HFF-Myc (cell line): ENCODE data around the gene HCST.
A peak's percentile ranks its signal among the peaks of the same experiment; 100 is the strongest.

Source experiments
- DNase-seq: peaks from one replicate; pipeline ENCODE4 v3.0.0-alpha.2; 2011; ENCODE audit warnings: low read depth; ENCODE audit errors: extremely low read depth
- H3K4me3 ChIP-seq: replicated peaks from 2 replicates; pipeline ENCODE4 v1.5.1; 2011; ENCODE audit warnings: low read depth, mild to moderate bottlenecking, control low read depth, low read length
- TF ChIP-seq, protein P1 (sequence below): IDR thresholded peaks from 2 replicates; pipeline ENCODE4 v1.5.1; 2012; ENCODE audit warnings: mild to moderate bottlenecking, low read depth, low read length, control low read depth; ENCODE audit errors: missing control alignments

Gene HCST

DNA sequence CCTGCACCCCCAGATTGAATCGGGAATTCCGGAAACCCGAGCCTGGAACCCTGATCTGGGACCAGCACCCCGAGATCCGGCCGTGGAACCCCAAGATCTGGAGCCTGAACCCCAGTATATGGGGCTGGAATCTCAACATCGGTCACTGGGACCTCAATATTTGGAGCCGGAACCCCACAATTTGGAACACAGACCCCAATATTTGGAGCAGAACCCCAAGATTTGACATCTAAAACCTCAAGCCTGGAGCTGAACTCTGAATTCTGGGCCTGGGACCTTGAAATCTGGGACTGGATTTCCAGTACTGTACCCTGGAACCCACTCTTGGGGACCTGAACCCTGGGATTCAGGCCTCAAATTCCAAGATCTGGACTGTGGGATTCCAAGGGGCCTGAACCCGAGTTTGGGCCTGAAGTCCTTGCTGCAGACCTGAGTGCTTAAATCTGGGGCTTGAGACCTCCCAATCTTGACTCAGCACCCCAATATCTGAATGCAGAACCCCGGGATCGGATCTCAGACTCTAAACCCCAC lies 34.5 kb downstream of the HCST start:
- peak overlapping the region; percentile 53 for H3K4me3 ChIP-seq
- no peak for DNase-seq
- TF ChIP-seq, protein P1, sequence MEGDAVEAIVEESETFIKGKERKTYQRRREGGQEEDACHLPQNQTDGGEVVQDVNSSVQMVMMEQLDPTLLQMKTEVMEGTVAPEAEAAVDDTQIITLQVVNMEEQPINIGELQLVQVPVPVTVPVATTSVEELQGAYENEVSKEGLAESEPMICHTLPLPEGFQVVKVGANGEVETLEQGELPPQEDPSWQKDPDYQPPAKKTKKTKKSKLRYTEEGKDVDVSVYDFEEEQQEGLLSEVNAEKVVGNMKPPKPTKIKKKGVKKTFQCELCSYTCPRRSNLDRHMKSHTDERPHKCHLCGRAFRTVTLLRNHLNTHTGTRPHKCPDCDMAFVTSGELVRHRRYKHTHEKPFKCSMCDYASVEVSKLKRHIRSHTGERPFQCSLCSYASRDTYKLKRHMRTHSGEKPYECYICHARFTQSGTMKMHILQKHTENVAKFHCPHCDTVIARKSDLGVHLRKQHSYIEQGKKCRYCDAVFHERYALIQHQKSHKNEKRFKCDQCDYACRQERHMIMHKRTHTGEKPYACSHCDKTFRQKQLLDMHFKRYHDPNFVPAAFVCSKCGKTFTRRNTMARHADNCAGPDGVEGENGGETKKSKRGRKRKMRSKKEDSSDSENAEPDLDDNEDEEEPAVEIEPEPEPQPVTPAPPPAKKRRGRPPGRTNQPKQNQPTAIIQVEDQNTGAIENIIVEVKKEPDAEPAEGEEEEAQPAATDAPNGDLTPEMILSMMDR, result no peak

DNA sequence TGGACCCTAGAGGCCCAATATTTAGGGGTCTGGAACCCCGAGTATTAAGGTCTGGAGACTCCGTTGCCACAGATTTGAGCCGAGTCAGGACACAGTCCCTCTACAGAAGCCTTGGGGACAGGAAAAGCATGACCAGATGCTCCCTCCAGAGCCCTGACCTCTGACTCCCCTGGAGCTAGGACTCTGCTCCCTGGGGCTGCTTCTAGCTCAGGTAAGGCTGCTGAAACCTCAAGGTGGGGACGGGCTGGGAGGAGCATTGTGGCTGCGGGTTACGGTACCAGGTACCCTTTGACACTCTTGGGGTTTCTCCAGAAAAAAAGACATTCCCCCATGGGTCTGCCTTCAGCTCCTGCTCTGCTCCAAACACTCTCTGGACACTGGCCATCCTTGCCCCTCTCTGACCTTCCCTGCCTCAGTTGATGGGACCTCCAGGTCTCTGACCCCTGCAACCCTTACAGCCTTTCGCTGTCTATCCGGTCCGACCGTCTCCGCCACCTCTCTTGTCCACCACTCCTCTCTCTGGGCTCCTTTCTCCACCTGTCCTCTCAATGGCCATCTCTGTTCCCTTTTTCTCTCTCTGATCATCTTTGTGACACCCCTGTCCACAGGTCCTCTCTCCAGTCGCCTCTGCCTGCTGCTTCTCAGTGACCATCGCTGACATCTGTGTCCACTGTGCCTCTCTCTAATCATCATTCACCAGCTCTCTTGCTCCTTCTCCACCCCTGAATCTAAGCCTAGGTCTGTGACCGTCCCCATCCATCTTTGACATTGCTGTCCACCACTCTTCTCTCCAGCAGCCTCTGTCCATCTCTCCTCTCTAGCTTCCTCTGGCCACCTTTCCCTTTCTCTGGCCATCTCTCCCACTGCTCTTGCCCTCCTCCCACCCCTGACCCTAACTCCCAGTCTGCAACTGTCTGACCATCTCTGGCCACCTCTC lies 35.3 kb downstream of the HCST start:
- H3K4me3 ChIP-seq, result peak overlapping the region; percentile 53
- DNase-seq, result no peak
- TF ChIP-seq, protein P1, result no peak

DNA sequence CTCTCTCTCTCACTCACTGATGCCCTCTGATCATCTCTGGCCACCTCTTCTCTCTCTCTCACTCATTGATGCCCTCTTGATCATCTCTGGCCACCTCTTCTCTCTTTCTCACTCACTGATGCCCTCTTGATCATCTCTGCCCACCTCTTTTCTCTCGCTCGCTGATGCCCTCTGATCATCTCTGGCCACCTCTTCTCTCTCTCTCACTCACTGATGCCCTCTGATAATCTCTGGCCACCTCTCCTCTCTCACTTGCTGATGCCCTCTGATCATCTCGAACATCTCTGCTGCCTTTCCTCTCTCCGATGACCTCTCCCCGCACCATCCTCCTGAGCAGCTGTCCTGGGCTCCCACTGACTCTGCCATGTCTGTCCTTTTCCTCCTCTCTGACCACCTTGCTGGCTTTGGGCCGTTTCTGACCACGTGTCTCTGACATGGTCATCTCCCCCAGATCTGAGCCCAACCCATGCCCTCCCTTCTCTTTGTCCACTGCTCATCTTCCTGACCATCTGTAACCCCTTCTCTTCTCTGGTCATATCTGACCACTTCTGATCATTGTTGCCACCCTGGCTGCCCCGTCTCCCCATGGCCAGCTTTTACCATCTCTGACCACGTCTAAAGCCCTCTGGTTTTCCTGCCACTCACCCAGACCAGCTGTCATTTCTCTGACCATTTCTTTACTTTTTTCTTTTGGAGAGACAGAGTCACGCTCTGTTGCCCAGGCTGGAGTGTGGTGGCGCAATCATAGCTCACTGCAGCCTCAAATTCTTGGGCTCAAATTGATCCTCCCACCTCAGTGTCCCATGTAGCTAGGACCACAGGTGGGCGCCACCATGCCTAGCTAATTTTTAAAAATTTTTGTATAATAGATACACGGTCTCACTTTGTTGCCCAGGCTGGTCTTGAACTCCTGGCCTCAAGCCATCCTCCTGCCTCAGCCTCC lies 36.2 kb downstream of the HCST start:
- no peak for DNase-seq
- peak overlapping the region; percentile 53; the same call in 1 of the 2 replicates for H3K4me3 ChIP-seq
- TF ChIP-seq, protein P1, result no peak

DNA sequence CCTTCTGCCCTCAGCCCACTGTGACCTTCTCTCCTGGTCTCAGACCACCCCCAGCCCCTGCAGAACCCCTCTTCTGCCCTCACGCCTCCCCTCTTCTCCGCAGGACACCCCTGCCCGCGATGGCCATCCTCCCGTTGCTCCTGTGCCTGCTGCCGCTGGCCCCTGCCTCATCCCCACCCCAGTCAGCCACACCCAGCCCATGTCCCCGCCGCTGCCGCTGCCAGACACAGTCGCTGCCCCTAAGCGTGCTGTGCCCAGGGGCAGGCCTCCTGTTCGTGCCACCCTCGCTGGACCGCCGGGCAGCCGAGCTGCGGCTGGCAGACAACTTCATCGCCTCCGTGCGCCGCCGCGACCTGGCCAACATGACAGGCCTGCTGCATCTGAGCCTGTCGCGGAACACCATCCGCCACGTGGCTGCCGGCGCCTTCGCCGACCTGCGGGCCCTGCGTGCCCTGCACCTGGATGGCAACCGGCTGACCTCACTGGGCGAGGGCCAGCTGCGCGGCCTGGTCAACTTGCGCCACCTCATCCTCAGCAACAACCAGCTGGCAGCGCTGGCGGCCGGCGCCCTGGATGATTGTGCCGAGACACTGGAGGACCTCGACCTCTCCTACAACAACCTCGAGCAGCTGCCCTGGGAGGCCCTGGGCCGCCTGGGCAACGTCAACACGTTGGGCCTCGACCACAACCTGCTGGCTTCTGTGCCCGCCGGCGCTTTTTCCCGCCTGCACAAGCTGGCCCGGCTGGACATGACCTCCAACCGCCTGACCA lies 37.2 kb downstream of the HCST start:
- TF ChIP-seq, protein P1, result no peak

DNA sequence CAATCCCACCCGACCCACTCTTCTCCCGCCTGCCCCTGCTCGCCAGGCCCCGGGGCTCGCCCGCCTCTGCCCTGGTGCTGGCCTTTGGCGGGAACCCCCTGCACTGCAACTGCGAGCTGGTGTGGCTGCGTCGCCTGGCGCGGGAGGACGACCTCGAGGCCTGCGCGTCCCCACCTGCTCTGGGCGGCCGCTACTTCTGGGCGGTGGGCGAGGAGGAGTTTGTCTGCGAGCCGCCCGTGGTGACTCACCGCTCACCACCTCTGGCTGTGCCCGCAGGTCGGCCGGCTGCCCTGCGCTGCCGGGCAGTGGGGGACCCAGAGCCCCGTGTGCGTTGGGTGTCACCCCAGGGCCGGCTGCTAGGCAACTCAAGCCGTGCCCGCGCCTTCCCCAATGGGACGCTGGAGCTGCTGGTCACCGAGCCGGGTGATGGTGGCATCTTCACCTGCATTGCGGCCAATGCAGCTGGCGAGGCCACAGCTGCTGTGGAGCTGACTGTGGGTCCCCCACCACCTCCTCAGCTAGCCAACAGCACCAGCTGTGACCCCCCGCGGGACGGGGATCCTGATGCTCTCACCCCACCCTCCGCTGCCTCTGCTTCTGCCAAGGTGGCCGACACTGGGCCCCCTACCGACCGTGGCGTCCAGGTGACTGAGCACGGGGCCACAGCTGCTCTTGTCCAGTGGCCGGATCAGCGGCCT lies 37.9 kb downstream of the HCST start:
- DNase-seq, result no peak
- H3K4me3 ChIP-seq, result no peak overlapping the region
- TF ChIP-seq, protein P1, result no peak

More for the DNA sequence above, 37.2 kb downstream of the HCST start:
- DNase-seq, result no peak
- no peak overlapping the region for H3K4me3 ChIP-seq

DNA sequence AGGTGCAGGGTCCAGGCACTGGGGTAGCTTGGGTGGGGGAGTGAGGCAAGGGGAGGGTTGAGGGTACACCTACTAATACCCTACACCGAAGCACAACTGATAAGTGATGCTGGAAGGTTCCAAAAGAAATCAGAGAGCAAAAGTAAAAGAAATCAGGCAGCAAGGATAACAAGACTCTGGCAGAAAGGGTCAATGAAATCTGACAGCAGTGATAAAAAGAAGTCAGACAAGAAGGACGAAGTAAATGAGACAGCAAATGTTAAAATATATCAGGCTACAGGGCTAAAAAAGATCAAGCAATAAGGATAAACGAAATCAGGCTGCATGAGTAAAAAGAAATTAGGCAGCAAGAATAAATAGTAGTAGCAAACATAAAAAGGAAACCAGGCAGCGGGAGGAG lies 38.5 kb downstream of the HCST start:
- no peak overlapping the region for H3K4me3 ChIP-seq
- TF ChIP-seq, protein P1, result no peak
- DNase-seq, result no peak
